GM12878 (cell line): ENCODE data around the gene EHBP1. TPM values are rescaled to one million over a fixed set of nuclear protein-coding genes. Genes with fewer than 3 reads are reported as not detected.
A peak's percentile ranks its signal among the peaks of the same experiment; 100 is the strongest.

Source experiments
- ATAC-seq: fragments of 200-7000 bp; cut with Tn5 transposase; 3 replicates; pipeline ENCODE4 v1.9.1; 2020; ENCODE audit warnings: mild to moderate bottlenecking, moderate library complexity
- BruUV-seq: library from RNA; stranded (reverse); fragments of 400-500 nt; replicated peaks from 2 replicates; lab custom pipeline; 2021; lab: Mats Ljungman, UMichigan
- CTCF ChIA-PET: fragments of 300-600 bp; sonication (Branson Sonifier 250); formaldehyde crosslinking; extraction: SDS; loops from one replicate; lab custom pipeline; 2021; ENCODE audit warnings: inconsistent platforms; lab: Yijun Ruan, JAX
- POLR2A ChIA-PET: fragments of 350-600 bp; formaldehyde crosslinking; extraction: SDS; loops from one replicate; lab custom pipeline; 2021; ENCODE audit warnings: inconsistent platforms; lab: Charles Lee
- RAD21 ChIA-PET: fragments of 300-600 bp; sonication (Branson Sonifier 250); formaldehyde crosslinking; loops from one replicate; lab custom pipeline; 2023; ENCODE audit warnings: antibody characterized with exemption; ENCODE audit not compliant: unreplicated experiment; lab: Charles Lee
- SMC1A ChIA-PET: fragments of 300-600 bp; sonication (Branson Sonifier 250); formaldehyde crosslinking; loops from one replicate; lab custom pipeline; 2023; ENCODE audit not compliant: unreplicated experiment, uncharacterized antibody; lab: Charles Lee
- DNase-seq: peaks from one replicate; pipeline ENCODE4 v3.0.0-alpha.2; 2011; ENCODE audit warnings: low read depth, low spot score
- FAIRE-seq: peaks from 3 replicates; lab custom pipeline; 2011; peaks lifted over from hg19 to GRCh38; lab: Jason Lieb, UNC
- H2AFZ ChIP-seq: 2 replicates; pipeline ENCODE4 v1.6.0; 2011; ENCODE audit warnings: low read depth, low read length, control low read depth; ENCODE audit not compliant: control insufficient read depth
- H3K27ac ChIP-seq: 2 replicates; pipeline ENCODE4 v1.5.1; 2011; ENCODE audit warnings: control low read depth; ENCODE audit not compliant: control insufficient read depth, insufficient read depth
- H3K27me3 ChIP-seq, 2 experiments: replicated peaks in 1 of 2; 2 replicates each; pipeline versions ENCODE4 v1.6.0 to v1.6.1; 2011; ENCODE audit warnings: low read length in 1 of 2; ENCODE audit not compliant: control insufficient read depth in 2 of 2, insufficient read depth in 2 of 2
- H3K36me3 ChIP-seq, 2 experiments: 2 replicates each; pipeline ENCODE4 v1.5.1; 2011; ENCODE audit warnings: low read length in 1 of 2; ENCODE audit not compliant: control insufficient read depth in 2 of 2, insufficient read depth in 2 of 2
- H3K4me1 ChIP-seq: 2 replicates; pipeline ENCODE4 v1.6.1; 2011; ENCODE audit warnings: mild to moderate bottlenecking, low read length, moderate library complexity, mixed read lengths; ENCODE audit not compliant: control insufficient read depth, insufficient read depth
- H3K4me2 ChIP-seq: 2 replicates; pipeline ENCODE4 v1.6.0; 2011; ENCODE audit warnings: control low read depth; ENCODE audit not compliant: control insufficient read depth, insufficient read depth
- H3K4me3 ChIP-seq: fragments of 200-600 bp; sonication (generic); 2 replicates; pipeline ENCODE4 v1.5.1; 2016
- H3K79me2 ChIP-seq: 2 replicates; pipeline ENCODE4 v1.6.0; 2011; ENCODE audit warnings: low read length; ENCODE audit not compliant: control insufficient read depth, insufficient read depth
- H3K9ac ChIP-seq: 2 replicates; pipeline ENCODE4 v1.8.0; 2011; ENCODE audit warnings: low read length, control low read depth, mixed read lengths; ENCODE audit not compliant: control insufficient read depth, insufficient read depth
- H3K9me3 ChIP-seq: replicated peaks from 3 replicates; pipeline ENCODE4 v1.5.1; 2011; ENCODE audit warnings: mild to moderate bottlenecking, low read length; ENCODE audit not compliant: control insufficient read depth, insufficient read depth
- H4K20me1 ChIP-seq: 2 replicates; pipeline ENCODE4 v1.6.0; 2011; ENCODE audit not compliant: control insufficient read depth, insufficient read depth
- CHD4 ChIP-seq: fragments of 200-600 bp; sonication (generic); IDR thresholded peaks from 2 replicates; pipeline ENCODE4 v1.6.1; 2016; ENCODE audit warnings: mild to moderate bottlenecking
- FOS ChIP-seq: IDR thresholded peaks from 3 replicates; pipeline ENCODE4 v1.6.1; 2011; ENCODE audit warnings: borderline replicate concordance; ENCODE audit not compliant: insufficient read length; ENCODE audit errors: extremely low read depth
- HDAC2 ChIP-seq: fragments of 200-600 bp; sonication (generic); IDR thresholded peaks from 2 replicates; pipeline ENCODE4 v1.6.1; 2017
- LARP7 ChIP-seq: fragments of 450-650 bp; IDR thresholded peaks from 2 replicates; pipeline ENCODE4 v1.6.1; 2017; ENCODE audit warnings: mild to moderate bottlenecking
- MXI1 ChIP-seq: fragments of 150-350 bp; IDR thresholded peaks from 2 replicates; pipeline ENCODE4 v1.6.1; 2011; ENCODE audit warnings: low read depth, mild to moderate bottlenecking, inconsistent platforms, low read length, improper control_type of control experiment
- MYC ChIP-seq: IDR thresholded peaks from 2 replicates; pipeline ENCODE4 v1.6.1; 2011; ENCODE audit warnings: mild to moderate bottlenecking, low read length, moderate library complexity, inconsistent platforms; ENCODE audit not compliant: insufficient read depth, insufficient replicate concordance, insufficient read length, severe bottlenecking
- TCF3 ChIP-seq: IDR thresholded peaks from 2 replicates; pipeline ENCODE4 v1.6.1; 2012; ENCODE audit warnings: low read depth, mild to moderate bottlenecking, low read length, borderline replicate concordance; ENCODE audit not compliant: insufficient read depth
- USF2 ChIP-seq: IDR thresholded peaks from 2 replicates; pipeline ENCODE4 v1.6.1; 2011; ENCODE audit warnings: low read depth, low read length, improper control_type of control experiment, borderline replicate concordance
- ZNF24 ChIP-seq: fragments of 450-650 bp; IDR thresholded peaks from 2 replicates; pipeline ENCODE4 v1.6.1; 2017; ENCODE audit warnings: antibody characterized with exemption, mild to moderate bottlenecking
- ZNF274 ChIP-seq: IDR thresholded peaks from one replicate; pipeline ENCODE4 v1.8.0; 2011; ENCODE audit not compliant: insufficient read length, insufficient read depth
- ZSCAN29 ChIP-seq: fragments of 450-650 bp; IDR thresholded peaks from 2 replicates; pipeline ENCODE4 v1.6.1; 2017; ENCODE audit warnings: mild to moderate bottlenecking, moderate library complexity
- WGBS: methylation state at CpG from one replicate; pipeline ENCODE4 v1.1.6; 2016; ENCODE audit warnings: low lambda C conversion rate; ENCODE audit not compliant: insufficient replicate concordance, insufficient coverage; ENCODE audit errors: missing lambda C conversion rate; 5-methylcytosine and 5-hydroxymethylcytosine counted together
- in situ Hi-C: fragments of 300-500 bp; cut with MboI; formaldehyde crosslinking; loops from 9 replicates; pipeline ENCODE4 v1.14.3; 2018; ENCODE audit warnings: mixed read lengths
- intact Hi-C: fragments of 100-400 bp; cut with micrococcal nuclease; formaldehyde crosslinking; loops from one replicate; pipeline ENCODE4 v1.14.2; 2022; ENCODE audit not compliant: unreplicated experiment
- polyA plus RNA-seq, 11 experiments: library from polyadenylated mRNA; depleted of rRNA in 4 of 11; unstranded in 6 of 11; stranded (reverse) in 5 of 11; fragments of >200 nt; fragmentation: Nextera tagmentation in 4 of 11; fragmentation: Illumina TruSeq in 1 of 11; extraction: Ambion mirVana in 4 of 11; extraction: Trizol in 1 of 11; gene quantifications; 1 replicate in 1 of 11; 2 replicates in 10 of 11; pipeline versions ENCODE4 v1.2.1 to v1.2.3, GENCODE V29; 2011 to 2016; ENCODE audit warnings: inconsistent platforms in 2 of 11, missing spikeins in 2 of 11, low read depth in 1 of 11
- total RNA-seq, 4 experiments: library from RNA; depleted of rRNA in 3 of 4; stranded (reverse); fragments of >200 nt in 3 of 4; fragmentation: Illumina TruSeq in 1 of 4; extraction: Trizol in 1 of 4; gene quantifications; 2 replicates each; pipeline versions ENCODE4 v1.2.1 to v1.2.3, GENCODE V29; 2013 to 2021
- TF ChIP-seq, protein P1 (sequence below): fragments of 450-650 bp; formaldehyde crosslinking; IDR thresholded peaks from 2 replicates; pipeline ENCODE4 v1.4.0; 2022; ENCODE audit warnings: mild to moderate bottlenecking, moderate library complexity
- TF ChIP-seq, protein P2 (sequence below): IDR thresholded peaks from 2 replicates; pipeline ENCODE4 v1.6.1; 2011; ENCODE audit warnings: borderline replicate concordance, low read depth, mild to moderate bottlenecking, moderate library complexity, low read length; ENCODE audit not compliant: insufficient read depth, poor library complexity, severe bottlenecking
- TF ChIP-seq, protein P3 (sequence below): IDR thresholded peaks from 2 replicates; pipeline ENCODE4 v1.6.1; 2011; ENCODE audit warnings: low read depth, mild to moderate bottlenecking, low read length, moderate library complexity, borderline replicate concordance; ENCODE audit errors: extremely low read depth

EHBP1 gene
- total and polyA plus RNA-seq, 10 of the 15 experiments (the other 5 are each of a cell fraction or from before 2014, with no cell fraction given) = 5.7 to 26.1 (median 13.6) TPM

DNA sequence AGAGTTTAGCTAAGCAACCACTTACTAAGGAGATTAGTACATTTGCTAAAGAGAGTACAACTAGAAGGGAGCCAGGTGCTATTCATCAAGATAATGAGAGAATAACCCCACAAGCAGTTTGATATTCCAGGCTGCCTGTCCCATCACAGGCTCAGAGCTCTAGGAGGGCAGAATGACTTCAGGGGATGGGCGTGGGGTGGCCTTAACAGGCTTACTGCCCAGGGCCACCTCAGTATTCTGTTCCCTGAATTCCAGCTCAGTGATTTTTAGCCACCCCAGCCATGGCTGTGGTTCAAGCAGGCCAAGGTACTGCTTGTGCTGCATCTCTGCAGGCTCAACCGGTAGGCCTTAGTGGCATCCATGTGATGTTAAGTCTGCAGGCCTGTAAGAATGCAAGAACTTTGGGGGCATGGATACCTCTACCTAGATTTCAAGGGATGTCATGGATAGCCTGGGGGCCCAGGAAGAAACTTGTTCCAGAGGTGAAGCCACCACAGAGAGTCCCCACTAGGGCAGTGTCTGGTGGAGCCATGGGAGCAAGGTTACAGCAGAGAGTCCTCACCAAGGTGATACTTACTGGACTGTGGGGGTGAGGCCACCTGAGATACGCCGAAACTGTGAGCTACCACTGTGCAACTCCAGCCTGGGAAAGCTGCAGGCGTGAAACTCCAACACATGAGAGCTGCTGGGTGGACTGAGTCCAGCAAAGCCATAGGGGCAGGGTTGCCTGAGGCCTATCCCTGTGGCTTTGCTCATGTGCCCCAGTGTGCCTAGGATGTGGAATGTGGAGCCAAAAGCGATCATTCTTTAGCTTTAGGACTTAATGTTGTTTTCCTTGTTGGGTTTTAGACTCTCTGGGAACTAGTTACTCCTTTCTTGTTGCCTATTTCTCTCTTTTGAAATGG lies 107.7 kb downstream of the EHBP1 start:
- Histone ChIP-seq H3K9me3 (no peaks in the 10 kb centered on the region), H3K36me3 (no peaks in the 10 kb centered on the region), H3K4me1 (peaks cover 3% of the 10 kb centered on the region; the same call in 1 of the 2 replicates), H3K4me2 (no peak overlapping the region), H3K9ac (no peak overlapping the region), H3K79me2 (no peaks in the 10 kb centered on the region), H3K4me3 (no peak overlapping the region), H3K27ac (no peak overlapping the region), H3K27me3 (no peaks in the 10 kb centered on the region), H4K20me1 (no peaks in the 10 kb centered on the region), H2AFZ (no peak overlapping the region)
- POLR2A ChIA-PET = interaction anchor here (1.4 kb wide), 1 partner anchor 10 kb away, joined by 3 read pairs; no protein-coding TSS in a partner anchor
- CTCF ChIA-PET = interaction anchor here (0.9 to 1.4 kb wide), 5 partner anchors 11 to 674 kb away, joined by 3 to 4 read pairs (median 3); no protein-coding TSS in a partner anchor
- ATAC-seq (no peak), FAIRE-seq (peak; percentile 35), DNase-seq (no peak)
- RAD21 ChIA-PET = interaction anchor here (1.2 kb wide), 1 partner anchor 25 kb away, joined by 3 read pairs; no protein-coding TSS in a partner anchor
- BruUV-seq = no TSS peak
- 87% methylated on average over 4 of the region's 6 CpGs for WGBS
- in situ Hi-C loops (no loop called here), intact Hi-C loops (no loop called here)
- SMC1A ChIA-PET = interaction anchor here (1.1 to 2.8 kb wide), 2 partner anchors 11 to 12 kb away, joined by 3 to 10 read pairs; no protein-coding TSS in a partner anchor
- TF ChIP-seq ZSCAN29 (no peak), CHD4 (no peak), LARP7 (no peak), ZNF24 (no peak), MYC (no peak), ZNF274 (no peak), FOS (no peak), USF2 (no peak), HDAC2 (no peak), MXI1 (no peak), TCF3 (no peak)
- TF ChIP-seq, protein P1, sequence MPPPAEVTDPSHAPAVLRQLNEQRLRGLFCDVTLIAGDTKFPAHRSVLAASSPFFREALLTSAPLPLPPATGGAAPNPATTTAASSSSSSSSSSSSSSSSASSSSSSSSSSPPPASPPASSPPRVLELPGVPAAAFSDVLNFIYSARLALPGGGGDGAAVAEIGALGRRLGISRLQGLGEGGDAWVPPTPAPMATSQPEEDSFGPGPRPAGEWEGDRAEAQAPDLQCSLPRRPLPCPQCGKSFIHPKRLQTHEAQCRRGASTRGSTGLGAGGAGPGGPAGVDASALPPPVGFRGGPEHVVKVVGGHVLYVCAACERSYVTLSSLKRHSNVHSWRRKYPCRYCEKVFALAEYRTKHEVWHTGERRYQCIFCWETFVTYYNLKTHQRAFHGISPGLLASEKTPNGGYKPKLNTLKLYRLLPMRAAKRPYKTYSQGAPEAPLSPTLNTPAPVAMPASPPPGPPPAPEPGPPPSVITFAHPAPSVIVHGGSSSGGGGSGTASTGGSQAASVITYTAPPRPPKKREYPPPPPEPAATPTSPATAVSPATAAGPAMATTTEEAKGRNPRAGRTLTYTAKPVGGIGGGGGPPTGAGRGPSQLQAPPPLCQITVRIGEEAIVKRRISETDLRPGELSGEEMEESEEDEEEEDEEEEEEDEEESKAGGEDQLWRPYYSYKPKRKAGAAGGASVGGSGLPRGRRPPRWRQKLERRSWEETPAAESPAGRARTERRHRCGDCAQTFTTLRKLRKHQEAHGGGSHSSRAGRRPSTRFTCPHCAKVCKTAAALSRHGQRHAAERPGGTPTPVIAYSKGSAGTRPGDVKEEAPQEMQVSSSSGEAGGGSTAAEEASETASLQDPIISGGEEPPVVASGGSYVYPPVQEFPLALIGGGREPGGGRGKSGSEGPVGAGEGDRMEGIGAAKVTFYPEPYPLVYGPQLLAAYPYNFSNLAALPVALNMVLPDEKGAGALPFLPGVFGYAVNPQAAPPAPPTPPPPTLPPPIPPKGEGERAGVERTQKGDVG (CRISPR knock-in tag) = no peak
- TF ChIP-seq, protein P2, sequence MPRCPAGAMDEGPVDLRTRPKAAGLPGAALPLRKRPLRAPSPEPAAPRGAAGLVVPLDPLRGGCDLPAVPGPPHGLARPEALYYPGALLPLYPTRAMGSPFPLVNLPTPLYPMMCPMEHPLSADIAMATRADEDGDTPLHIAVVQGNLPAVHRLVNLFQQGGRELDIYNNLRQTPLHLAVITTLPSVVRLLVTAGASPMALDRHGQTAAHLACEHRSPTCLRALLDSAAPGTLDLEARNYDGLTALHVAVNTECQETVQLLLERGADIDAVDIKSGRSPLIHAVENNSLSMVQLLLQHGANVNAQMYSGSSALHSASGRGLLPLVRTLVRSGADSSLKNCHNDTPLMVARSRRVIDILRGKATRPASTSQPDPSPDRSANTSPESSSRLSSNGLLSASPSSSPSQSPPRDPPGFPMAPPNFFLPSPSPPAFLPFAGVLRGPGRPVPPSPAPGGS = no peak
- TF ChIP-seq, protein P3, sequence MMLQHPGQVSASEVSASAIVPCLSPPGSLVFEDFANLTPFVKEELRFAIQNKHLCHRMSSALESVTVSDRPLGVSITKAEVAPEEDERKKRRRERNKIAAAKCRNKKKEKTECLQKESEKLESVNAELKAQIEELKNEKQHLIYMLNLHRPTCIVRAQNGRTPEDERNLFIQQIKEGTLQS = no peak
